A549 (cell line): ENCODE measurements around the gene COQ5. TPM values are rescaled to one million over a fixed set of nuclear protein-coding genes. Genes with fewer than 3 reads are reported as not detected.

Source experiments
- ATAC-seq, 2 experiments: fragments of 200-7000 bp in 1 of 2; fragments of >200 bp in 1 of 2; cut with Nextera tagmentation in 1 of 2; cut with Tn5 transposase in 1 of 2; 3 replicates each; pipeline versions ENCODE4 v1.8.0 to v1.9.1; 2018 to 2020; ENCODE audit warnings: mild to moderate bottlenecking in 1 of 2, moderate library complexity in 1 of 2
- CTCF ChIA-PET: fragments of 300-600 bp; sonication (Branson Sonifier 250); formaldehyde crosslinking; extraction: SDS; loops from one replicate; lab custom pipeline; 2021; ENCODE audit warnings: antibody characterized with exemption, inconsistent platforms; lab: Yijun Ruan, JAX
- POLR2A ChIA-PET: fragments of 350-600 bp; formaldehyde crosslinking; extraction: SDS; loops from one replicate; lab custom pipeline; 2021; ENCODE audit warnings: antibody characterized with exemption, inconsistent platforms; lab: Yijun Ruan, JAX
- DNase-seq, 2 experiments: peaks; one replicate each; pipeline versions ENCODE4 v3.0.0 to v3.0.0-alpha.2; 2011 to 2016; ENCODE audit warnings: low read depth in 1 of 2, low spot score in 1 of 2
- FAIRE-seq: peaks from 2 replicates; lab custom pipeline; 2011; peaks lifted over from hg19 to GRCh38; lab: Jason Lieb, UNC
- H3K27ac ChIP-seq, 2 experiments: fragments of >200 bp; sonication (Bioruptor Twin); formaldehyde crosslinking; 3 replicates each; pipeline ENCODE4 v1.5.1; 2016 to 2017
- H3K4me1 ChIP-seq: fragments of >200 bp; sonication (Bioruptor Twin); formaldehyde crosslinking; 3 replicates; pipeline ENCODE4 v1.6.1; 2016
- H3K4me2 ChIP-seq: fragments of >200 bp; sonication (Bioruptor Twin); formaldehyde crosslinking; 3 replicates; pipeline ENCODE4 v1.6.1; 2016
- H3K4me3 ChIP-seq: fragments of >200 bp; sonication (Bioruptor Twin); formaldehyde crosslinking; 3 replicates; pipeline ENCODE4 v1.5.1; 2016
- H3K9me3 ChIP-seq: fragments of >200 bp; sonication (Bioruptor Twin); formaldehyde crosslinking; 3 replicates; pipeline ENCODE4 v1.6.1; 2016
- CBX2 ChIP-seq: fragments of 200-600 bp; sonication (generic); IDR thresholded peaks from 2 replicates; pipeline ENCODE4 v1.6.1; 2016; ENCODE audit warnings: low read depth, mild to moderate bottlenecking, borderline replicate concordance
- CHD4 ChIP-seq: fragments of 200-600 bp; sonication (generic); IDR thresholded peaks from 2 replicates; pipeline ENCODE4 v1.6.1; 2016; ENCODE audit warnings: antibody characterized with exemption, mild to moderate bottlenecking, borderline replicate concordance
- EP300 ChIP-seq, 2 experiments: fragments of >200 bp; sonication (Bioruptor Twin); formaldehyde crosslinking; IDR thresholded peaks; 2 replicates in 1 of 2; 3 replicates in 1 of 2; pipeline ENCODE4 v1.6.1; 2016 to 2017
- ESRRA ChIP-seq: fragments of 150-350 bp; IDR thresholded peaks from 2 replicates; pipeline ENCODE4 v1.6.1; 2014; ENCODE audit warnings: mild to moderate bottlenecking, low read length, borderline replicate concordance
- FOSB ChIP-seq: fragments of 250-450 bp; sonication (Bioruptor Pico); IDR thresholded peaks from 2 replicates; pipeline ENCODE4 v1.5.0; 2020; ENCODE audit warnings: mild to moderate bottlenecking, moderate library complexity
- HEYL ChIP-seq: fragments of 250-450 bp; sonication (Bioruptor Pico); IDR thresholded peaks from 2 replicates; pipeline ENCODE4 v1.8.0; 2021; ENCODE audit warnings: mild to moderate bottlenecking, moderate library complexity
- HOXA7 ChIP-seq: fragments of 250-450 bp; sonication (Bioruptor Pico); IDR thresholded peaks from 2 replicates; pipeline ENCODE4 v1.5.0; 2020; ENCODE audit warnings: mild to moderate bottlenecking, moderate library complexity
- HOXB13 ChIP-seq: fragments of 250-450 bp; sonication (Bioruptor Pico); IDR thresholded peaks from 2 replicates; pipeline ENCODE4 v1.5.0; 2020; ENCODE audit warnings: low read depth, mild to moderate bottlenecking, moderate library complexity
- HOXB5 ChIP-seq: fragments of 250-450 bp; sonication (Bioruptor Pico); IDR thresholded peaks from 2 replicates; pipeline ENCODE4 v1.5.0; 2020; ENCODE audit warnings: mild to moderate bottlenecking, moderate library complexity
- JUN ChIP-seq, 2 experiments: fragments of >200 bp; sonication (Bioruptor Twin); formaldehyde crosslinking; IDR thresholded peaks; 2 replicates in 1 of 2; 3 replicates in 1 of 2; pipeline ENCODE4 v1.6.1; 2016 to 2017
- KDM1A ChIP-seq: fragments of 200-600 bp; sonication (generic); IDR thresholded peaks from 2 replicates; pipeline ENCODE4 v1.6.1; 2016; ENCODE audit warnings: low read depth, mild to moderate bottlenecking
- KDM5A ChIP-seq: fragments of 200-600 bp; sonication (generic); IDR thresholded peaks from 2 replicates; pipeline ENCODE4 v1.6.1; 2016; ENCODE audit warnings: antibody characterized with exemption, mild to moderate bottlenecking
- MAFK ChIP-seq: fragments of 450-650 bp; IDR thresholded peaks from 2 replicates; pipeline ENCODE4 v1.6.1; 2014; ENCODE audit not compliant: partially characterized antibody
- NFE2L2 ChIP-seq: fragments of 150-350 bp; conservative IDR thresholded peaks from 2 replicates; pipeline ENCODE4 v1.6.1; 2014; ENCODE audit warnings: low read length
- NPAS2 ChIP-seq: fragments of 250-450 bp; sonication (Bioruptor Pico); IDR thresholded peaks from 2 replicates; pipeline ENCODE4 v1.8.0; 2022; ENCODE audit warnings: mild to moderate bottlenecking, moderate library complexity, borderline replicate concordance
- NR3C1 ChIP-seq: fragments of >200 bp; sonication (Bioruptor Twin); formaldehyde crosslinking; IDR thresholded peaks from 3 replicates; pipeline ENCODE4 v1.6.1; 2017
- PHF8 ChIP-seq: fragments of 200-600 bp; sonication (generic); IDR thresholded peaks from 2 replicates; pipeline ENCODE4 v1.6.1; 2016; ENCODE audit warnings: low read depth, mild to moderate bottlenecking, antibody characterized with exemption, moderate library complexity, borderline replicate concordance
- POLR2A ChIP-seq: IDR thresholded peaks from 2 replicates; pipeline ENCODE4 v1.6.1; 2012; ENCODE audit warnings: mild to moderate bottlenecking, low read length
- POLR2AphosphoS2 ChIP-seq: conservative IDR thresholded peaks from 2 replicates; pipeline ENCODE4 v1.6.1; 2012; ENCODE audit warnings: low read length, improper control_type of control experiment, inconsistent platforms
- RARB ChIP-seq: fragments of 250-450 bp; sonication (Bioruptor Pico); IDR thresholded peaks from 2 replicates; pipeline ENCODE4 v1.8.0; 2021; ENCODE audit warnings: mild to moderate bottlenecking, moderate library complexity
- RCOR1 ChIP-seq: fragments of 150-350 bp; IDR thresholded peaks from 2 replicates; pipeline ENCODE4 v1.6.1; 2014; ENCODE audit warnings: antibody characterized with exemption, low read length, low read depth
- RFX5 ChIP-seq: fragments of 450-650 bp; IDR thresholded peaks from 2 replicates; pipeline ENCODE4 v1.7.1; 2014; ENCODE audit warnings: antibody characterized with exemption, mild to moderate bottlenecking, moderate library complexity
- SMC3 ChIP-seq: fragments of >200 bp; sonication (Bioruptor Twin); formaldehyde crosslinking; IDR thresholded peaks from 3 replicates; pipeline ENCODE4 v1.6.1; 2018; ENCODE audit warnings: inconsistent platforms
- SREBF2 ChIP-seq: fragments of 450-650 bp; IDR thresholded peaks from 2 replicates; pipeline ENCODE4 v1.6.1; 2014; ENCODE audit warnings: mild to moderate bottlenecking, moderate library complexity
- TFCP2L1 ChIP-seq: fragments of 250-450 bp; sonication (Bioruptor Pico); IDR thresholded peaks from 2 replicates; pipeline ENCODE4 v1.5.0; 2021; ENCODE audit warnings: mild to moderate bottlenecking
- TP53 ChIP-seq: fragments of 250-450 bp; sonication (Bioruptor Pico); IDR thresholded peaks from 2 replicates; pipeline ENCODE4 v1.5.0; 2021; ENCODE audit warnings: mild to moderate bottlenecking, moderate library complexity
- ZC3H11A ChIP-seq: fragments of 450-650 bp; IDR thresholded peaks from 2 replicates; pipeline ENCODE4 v1.6.1; 2014; ENCODE audit warnings: antibody characterized with exemption, mild to moderate bottlenecking
- ZFP36 ChIP-seq: fragments of 450-650 bp; IDR thresholded peaks from 2 replicates; pipeline ENCODE4 v1.6.1; 2014; ENCODE audit warnings: borderline replicate concordance; ENCODE audit not compliant: partially characterized antibody
- WGBS: methylation state at CpG from one replicate; pipeline ENCODE4 v1.1.6; 2017; ENCODE audit errors: missing lambda C conversion rate; 5-methylcytosine and 5-hydroxymethylcytosine counted together
- polyA plus RNA-seq, 4 experiments: library from polyadenylated mRNA; depleted of rRNA in 3 of 4; stranded (reverse); fragments of >200 nt; fragmentation: RNase III in 1 of 4; extraction: RNeasy Plus Mini Kit Qiagen cat#74134 plus additional on column Dnase treatment in 1 of 4; gene quantifications; 2 replicates in 3 of 4; 3 replicates in 1 of 4; pipeline ENCODE4 v1.2.3, GENCODE V29; 2011 to 2017
- TF ChIP-seq, protein P1 (sequence below): fragments of >200 bp; sonication (Bioruptor Twin); formaldehyde crosslinking; IDR thresholded peaks from 2 replicates; pipeline ENCODE4 v1.6.1; 2016
- TF ChIP-seq, protein P2 (sequence below): IDR thresholded peaks from 2 replicates; pipeline ENCODE4 v1.6.1; 2012; ENCODE audit warnings: low read depth, borderline replicate concordance

COQ5 gene
- polyA plus RNA-seq, 2 of the 4 experiments (the other 2 are of a cell fraction), result 49.6 to 100.0 TPM

- ChIA-PET POLR2A (no interaction called here), CTCF (interaction anchor here (0.6 to 2.6 kb wide), 3 partner anchors 9 to 398 kb away, joined by 3 to 17 read pairs (median 4); no protein-coding TSS in a partner anchor)
- DNase-seq (no peak), ATAC-seq (no peak), FAIRE-seq (no peak)
- Histone ChIP-seq H3K27ac (no peak overlapping the region), H3K4me1 (no peaks in the 10 kb centered on the region), H3K9me3 (no peaks in the 10 kb centered on the region), H3K4me2 (no peak overlapping the region), H3K4me3 (no peak overlapping the region)
- TF ChIP-seq ZC3H11A, result no peak
- TF ChIP-seq RARB (CRISPR knock-in tag), result no peak
- no peak for TF ChIP-seq FOSB (CRISPR knock-in tag)
- no peak for TF ChIP-seq HOXB13 (CRISPR knock-in tag)
- WGBS, result 91% methylated on average over 2 of the region's 2 CpGs
These were observed 45.1 kb upstream of the COQ5 start for GRCh38 chr12:120574106-120574505.

- ChIA-PET CTCF (interaction anchor here (0.6 to 2.6 kb wide), 3 partner anchors 10 to 247 kb away, joined by 3 to 17 read pairs (median 4); no protein-coding TSS in a partner anchor), POLR2A (no interaction called here)
- no peak overlapping the region for H3K4me2 ChIP-seq
- TF ChIP-seq KDM1A, result no peak
- no peak for TF ChIP-seq ZFP36
- TF ChIP-seq NR3C1, result no peak
- TF ChIP-seq RARB (CRISPR knock-in tag), result no peak
- TF ChIP-seq RCOR1, result no peak
- no peak for TF ChIP-seq POLR2AphosphoS2
- TF ChIP-seq CBX2, result no peak
- no peak for TF ChIP-seq EP300 (IDR thresholded peaks at IDR 0.05)
- no peak for TF ChIP-seq SREBF2
- TF ChIP-seq PHF8, result no peak
- TF ChIP-seq MAFK, result no peak
- H3K27ac ChIP-seq, result no peak overlapping the region
- no peak overlapping the region for H3K4me3 ChIP-seq
- no peaks in the 10 kb centered on the region for H3K4me1 ChIP-seq
- DNase-seq (no peak), FAIRE-seq (no peak), ATAC-seq (no peak)
- no peaks in the 10 kb centered on the region for H3K9me3 ChIP-seq
- WGBS, result 88% methylated on average over 6 of the region's 6 CpGs
These were observed 44.6 kb upstream of the COQ5 start for GRCh38 chr12:120573560-120573959.

GRCh38 chr12:120571299-120571698 is 42.3 kb upstream of the COQ5 start:
- WGBS, result 75% methylated on average over 5 of the region's 5 CpGs
- ChIA-PET POLR2A (interaction anchor here (1.2 kb wide), 1 partner anchor 10 kb away, joined by 5 read pairs; the partner anchor contains the start of gene POP5), CTCF (interaction anchor here (1.7 to 4.7 kb wide), 3 partner anchors 10 to 401 kb away, joined by 4 to 42 read pairs (median 4); partner anchors contain the start of gene POP5)
- ATAC-seq (no peak), DNase-seq (no peak), FAIRE-seq (no peak)
- H3K27ac ChIP-seq, result no peak overlapping the region
- H3K4me3 ChIP-seq, result no peak overlapping the region
- H3K4me2 ChIP-seq, result no peak overlapping the region
- TF ChIP-seq RCOR1 (no peak), RFX5 (no peak), TFCP2L1 (CRISPR knock-in tag) (no peak), ZC3H11A (no peak), HEYL (no peak), HOXA7 (no peak), JUN (IDR thresholded peaks at IDR 0.05) (no peak), SMC3 (no peak)
- TF ChIP-seq, protein P1, sequence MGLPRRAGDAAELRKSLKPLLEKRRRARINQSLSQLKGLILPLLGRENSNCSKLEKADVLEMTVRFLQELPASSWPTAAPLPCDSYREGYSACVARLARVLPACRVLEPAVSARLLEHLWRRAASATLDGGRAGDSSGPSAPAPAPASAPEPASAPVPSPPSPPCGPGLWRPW, result no peak
- TF ChIP-seq, protein P2, sequence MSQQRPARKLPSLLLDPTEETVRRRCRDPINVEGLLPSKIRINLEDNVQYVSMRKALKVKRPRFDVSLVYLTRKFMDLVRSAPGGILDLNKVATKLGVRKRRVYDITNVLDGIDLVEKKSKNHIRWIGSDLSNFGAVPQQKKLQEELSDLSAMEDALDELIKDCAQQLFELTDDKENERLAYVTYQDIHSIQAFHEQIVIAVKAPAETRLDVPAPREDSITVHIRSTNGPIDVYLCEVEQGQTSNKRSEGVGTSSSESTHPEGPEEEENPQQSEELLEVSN, result no peak
- no peaks in the 10 kb centered on the region for H3K9me3 ChIP-seq
- H3K4me1 ChIP-seq, result no peaks in the 10 kb centered on the region

GRCh38 chr12:120563495-120563894 is 34.5 kb upstream of the COQ5 start:
- no peaks in the 10 kb centered on the region for H3K9me3 ChIP-seq
- no peak for ATAC-seq
- POLR2A ChIA-PET, result interaction anchor here (0.6 kb wide), 1 partner anchor 11 kb away, joined by 3 read pairs; no protein-coding TSS in a partner anchor
- no peak for TF ChIP-seq CBX2
- TF ChIP-seq HOXB5 (CRISPR knock-in tag), result no peak
- TF ChIP-seq CHD4, result no peak
- no peak for TF ChIP-seq NFE2L2
- TF ChIP-seq TP53, result no peak
- TF ChIP-seq ZFP36, result no peak
- no peak for TF ChIP-seq NPAS2 (CRISPR knock-in tag)
- no peak for TF ChIP-seq HEYL
- TF ChIP-seq KDM5A, result no peak
- no peak for TF ChIP-seq POLR2AphosphoS2
- TF ChIP-seq POLR2A, result no peak
- TF ChIP-seq TFCP2L1 (CRISPR knock-in tag), result no peak
- no peak for TF ChIP-seq FOSB (CRISPR knock-in tag)
- no peak for TF ChIP-seq ESRRA
- TF ChIP-seq SREBF2, result no peak
- TF ChIP-seq, all 56 proteins: peak for 0
- H3K4me1 ChIP-seq, result no peaks in the 10 kb centered on the region
- WGBS, result 96% methylated on average over 10 of the region's 11 CpGs
- FAIRE-seq (no peak), DNase-seq (no peak)
- H3K4me3 ChIP-seq, result no peak overlapping the region
- no peak overlapping the region for H3K27ac ChIP-seq
- CTCF ChIA-PET, result interaction anchor here (1.7 to 2.5 kb wide), 2 partner anchors 19 to 25 kb away, joined by 4 to 5 read pairs; no protein-coding TSS in a partner anchor
- no peak overlapping the region for H3K4me2 ChIP-seq
